Inferior parietal cortex (tissue), 1 donor: ENCODE measurements around the gene PCP4.
"Not testable (repeated sequence)": the region's sequence is repeated elsewhere in the genome, so short reads cannot be mapped to it uniquely, and the experiment has no call there.

Source experiments
- DNase-seq: peaks from one replicate; pipeline ENCODE4 v3.0.0-alpha.2; 2016; ENCODE audit errors: extremely low spot score

The PCP4 gene

DNA sequence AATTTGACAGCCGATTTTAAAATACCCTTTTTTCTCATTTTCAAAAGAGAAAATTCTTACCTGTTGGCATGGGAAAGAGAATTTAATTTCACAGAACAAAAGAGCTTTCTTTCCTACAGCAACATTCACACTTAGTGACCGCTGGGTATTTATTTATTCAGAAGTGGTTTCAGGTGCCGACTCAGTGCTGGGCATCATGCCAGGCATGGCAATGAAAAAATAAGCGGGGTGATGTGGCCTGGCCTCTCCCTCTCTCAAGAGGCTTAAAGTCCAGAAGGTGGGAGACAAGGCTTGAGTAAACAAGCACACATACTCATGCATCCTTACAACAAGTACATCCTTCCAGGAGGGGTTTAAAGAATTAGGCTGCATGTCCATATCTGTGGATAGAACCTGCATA, 4.1 kb upstream of the PCP4 start:
- DNase-seq: no peak

DNA sequence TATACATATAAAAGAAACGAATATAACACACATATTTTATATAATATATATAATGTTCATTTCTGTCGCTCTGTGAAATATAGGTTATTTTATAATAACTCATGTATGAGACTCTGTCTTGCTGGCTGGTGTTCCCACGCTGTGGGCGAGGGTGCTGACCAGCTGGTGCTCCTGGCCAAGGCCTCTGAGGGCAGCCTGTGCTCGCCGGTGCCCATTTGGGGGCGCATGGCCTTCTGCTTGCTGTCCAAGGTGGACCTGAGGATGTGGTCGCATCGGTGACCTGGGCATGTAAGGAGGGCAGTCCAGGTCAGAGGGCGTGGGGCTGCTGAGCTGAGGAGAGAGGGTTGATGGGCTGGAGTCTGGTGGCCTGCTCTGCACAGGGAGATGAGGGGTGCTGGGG, 1.1 kb upstream of the PCP4 start:
- no peak for DNase-seq

DNA sequence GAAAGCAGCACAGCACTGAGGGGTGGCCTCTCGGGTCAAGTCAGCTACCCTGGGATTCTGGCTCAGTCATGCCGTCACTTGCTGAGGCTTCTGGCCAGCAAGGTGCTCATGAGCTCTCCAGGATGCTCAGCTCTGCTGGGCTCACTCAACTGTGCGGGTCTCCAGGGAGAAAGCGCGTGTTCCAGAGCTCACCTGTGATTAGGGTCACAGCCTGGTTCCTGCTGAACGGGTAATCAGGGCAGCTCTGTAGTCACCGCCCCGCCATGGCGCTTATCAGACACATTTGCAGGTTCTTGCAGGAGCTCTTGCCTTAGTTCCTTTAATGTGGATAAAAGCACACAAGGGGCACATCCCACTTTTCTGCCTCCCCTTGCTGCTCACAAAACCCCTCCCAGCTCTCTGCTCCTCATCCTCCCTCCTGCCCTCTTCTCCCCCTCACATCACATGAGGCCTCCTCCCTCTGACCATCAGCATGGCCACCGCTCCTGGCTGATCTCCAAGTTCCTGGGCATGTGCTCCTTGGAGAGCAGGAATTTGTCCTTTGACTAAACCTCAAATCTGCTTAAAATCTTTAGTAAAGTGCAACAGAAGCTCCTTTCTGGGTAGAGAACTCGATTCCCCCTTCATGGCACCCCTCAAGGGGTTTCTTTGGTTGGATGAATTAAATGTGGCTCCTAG, 2.0 kb downstream of the PCP4 start:
- DNase-seq: no peak

DNA sequence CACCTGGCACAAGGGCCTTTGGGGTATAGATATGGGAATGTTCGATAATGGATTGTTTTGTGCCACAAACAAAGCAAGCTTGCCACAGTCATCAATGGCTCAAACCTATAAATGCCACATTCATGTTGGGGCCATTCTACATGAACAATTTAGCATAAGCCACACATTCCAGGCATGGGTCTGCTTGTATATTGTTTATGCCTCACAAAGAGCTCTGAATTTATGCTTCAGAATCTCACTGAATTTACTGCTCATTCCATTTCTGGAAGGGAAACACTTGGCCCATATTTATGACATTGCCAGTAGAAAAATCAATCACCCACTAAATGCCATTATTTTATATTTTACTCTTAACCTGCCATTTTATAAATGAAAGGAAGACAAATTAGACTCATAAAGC, 6.4 kb downstream of the PCP4 start:
- DNase-seq: no peak

DNA sequence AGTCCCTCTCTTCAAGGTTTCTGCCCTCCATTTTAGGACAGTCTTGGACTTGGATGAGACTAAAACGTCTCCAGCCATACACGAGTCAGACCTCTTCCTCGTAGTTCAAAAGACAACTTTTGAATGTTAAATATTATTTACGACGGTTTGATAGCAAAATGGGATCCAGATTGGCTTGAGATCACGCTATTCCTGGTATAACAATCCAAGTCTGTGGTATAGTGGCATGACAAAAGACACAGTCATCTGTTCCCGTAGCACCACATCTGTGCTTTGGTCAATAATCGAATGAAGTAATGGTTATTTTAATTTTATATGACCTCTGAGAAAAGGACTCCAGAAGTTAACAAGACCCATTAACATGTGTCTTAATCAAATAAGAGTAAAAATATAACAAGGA, 7.0 kb downstream of the PCP4 start:
- DNase-seq: no peak

DNA sequence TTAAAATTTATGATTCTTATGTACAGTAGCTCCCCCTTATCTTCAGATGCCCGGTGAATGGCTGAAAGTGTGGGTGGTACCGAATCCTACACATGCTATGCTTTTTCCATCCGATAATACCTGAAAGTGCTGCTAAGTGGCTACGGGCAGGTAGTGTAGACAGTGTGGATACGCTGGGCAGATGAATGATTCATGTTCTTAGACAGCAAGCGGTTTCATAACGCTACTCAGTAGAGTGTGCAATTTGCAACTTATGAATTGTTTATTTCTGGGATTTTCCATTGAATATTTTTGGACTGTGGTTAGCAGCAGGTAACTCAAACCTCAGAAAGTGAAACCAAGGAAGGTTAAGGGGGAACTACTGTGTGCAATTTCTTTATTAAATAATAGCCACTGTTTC, 7.5 kb downstream of the PCP4 start:
- DNase-seq: no peak

DNA sequence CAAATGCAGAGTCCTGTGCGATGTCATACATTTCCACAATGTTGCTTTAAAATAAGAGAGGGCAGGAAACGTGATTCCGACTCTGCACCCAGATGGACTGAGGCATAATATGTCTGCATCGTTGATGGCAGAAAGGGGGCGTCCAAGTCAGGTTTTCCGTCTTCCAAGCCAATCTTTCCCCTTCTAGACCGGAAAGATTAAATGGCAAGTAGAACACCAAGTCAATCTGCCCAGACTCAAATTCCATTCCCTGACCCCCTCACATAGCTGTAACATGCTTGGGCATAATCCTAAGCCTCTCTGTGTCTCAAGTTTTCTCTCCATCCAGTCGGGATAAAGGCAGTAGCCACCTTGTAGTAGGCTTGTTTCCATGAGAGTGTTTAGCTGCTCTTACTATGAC, 14.4 kb downstream of the PCP4 start:
- no peak for DNase-seq

DNA sequence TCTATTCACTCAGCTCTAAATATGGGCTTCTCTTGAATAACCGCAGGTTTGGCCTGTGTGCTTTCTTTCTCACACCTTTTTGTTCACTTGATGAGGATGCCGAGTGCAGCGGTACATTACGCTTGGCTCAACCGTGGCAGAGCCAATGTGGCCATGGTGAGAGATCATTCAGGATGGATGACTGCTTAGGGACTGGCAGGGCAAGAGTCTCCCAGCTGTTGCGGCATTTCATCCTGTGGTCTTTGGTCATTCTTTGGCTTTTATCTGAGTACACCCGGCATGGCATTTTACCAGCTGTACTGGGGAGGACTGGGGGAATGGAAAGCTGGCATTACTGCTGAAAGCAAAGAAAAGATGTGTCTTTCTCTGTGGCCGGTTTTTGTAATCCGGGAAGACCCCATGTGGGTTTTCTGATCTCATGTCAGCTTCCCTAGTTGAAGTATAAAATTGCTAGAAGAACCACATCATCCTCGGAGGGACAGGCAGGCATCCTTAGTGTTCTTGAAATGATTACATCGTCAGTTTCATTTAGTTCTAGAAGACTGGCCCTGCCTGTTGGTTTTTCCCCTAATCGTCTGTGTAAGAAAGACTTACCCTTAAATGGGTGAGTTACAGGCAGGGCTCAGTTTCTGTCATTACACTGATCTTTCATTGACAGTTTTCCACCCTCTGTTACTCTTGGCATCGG, 15.1 kb downstream of the PCP4 start:
- DNase-seq: no peak

DNA sequence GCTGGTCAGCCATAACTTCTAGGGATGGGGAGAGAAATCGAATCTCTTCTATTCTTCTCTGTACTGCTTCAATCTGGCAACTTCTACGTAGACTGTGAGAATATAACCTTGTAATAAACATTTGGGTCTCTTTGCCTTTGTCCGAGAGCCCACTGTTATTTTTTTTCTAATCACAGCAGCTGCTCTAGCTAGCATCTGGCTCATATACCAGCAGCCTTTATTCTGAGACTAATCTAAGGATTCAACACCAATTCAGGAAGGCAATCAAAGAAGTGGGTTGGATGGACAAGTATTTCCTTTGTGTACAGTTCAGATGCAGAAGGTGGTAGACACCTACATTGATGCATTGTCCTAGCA, 15.6 kb downstream of the PCP4 start:
- no peak for DNase-seq

DNA sequence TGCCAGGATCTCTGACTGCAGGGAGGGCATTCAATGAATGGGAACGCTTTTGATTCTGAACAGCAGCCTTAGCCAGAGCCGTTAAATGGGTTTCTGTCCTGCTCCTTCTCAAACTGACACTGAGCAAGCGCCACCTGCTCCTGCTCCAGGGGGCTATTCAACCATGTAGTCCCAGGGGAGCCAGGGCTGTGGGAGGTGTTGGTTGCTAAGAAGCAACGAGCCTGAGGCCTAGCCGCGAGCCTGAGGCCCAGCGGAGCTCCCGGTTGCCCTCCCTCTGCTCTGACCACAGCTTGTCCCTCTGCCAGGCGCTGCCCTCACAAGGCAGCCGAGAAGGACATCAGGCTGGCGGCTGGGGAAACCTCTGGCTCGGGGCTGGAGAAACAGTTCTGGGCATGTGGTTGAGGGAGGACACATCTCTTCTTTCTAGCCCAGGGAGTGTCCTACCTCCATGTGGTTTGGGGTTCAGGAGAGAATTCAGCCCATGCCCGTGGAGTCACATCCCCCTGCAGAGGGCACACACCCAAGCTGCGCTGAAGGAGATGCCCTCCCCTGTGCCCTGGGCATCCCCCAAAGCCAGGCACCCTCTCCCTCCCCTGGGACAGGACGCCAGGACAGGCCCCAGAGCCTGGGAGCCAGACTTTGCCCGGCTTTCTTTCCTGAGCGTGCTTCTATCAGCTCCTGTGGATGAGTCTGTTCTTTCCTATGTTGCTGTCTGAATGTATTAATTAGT, 18.0 kb downstream of the PCP4 start:
- DNase-seq: no peak

DNA sequence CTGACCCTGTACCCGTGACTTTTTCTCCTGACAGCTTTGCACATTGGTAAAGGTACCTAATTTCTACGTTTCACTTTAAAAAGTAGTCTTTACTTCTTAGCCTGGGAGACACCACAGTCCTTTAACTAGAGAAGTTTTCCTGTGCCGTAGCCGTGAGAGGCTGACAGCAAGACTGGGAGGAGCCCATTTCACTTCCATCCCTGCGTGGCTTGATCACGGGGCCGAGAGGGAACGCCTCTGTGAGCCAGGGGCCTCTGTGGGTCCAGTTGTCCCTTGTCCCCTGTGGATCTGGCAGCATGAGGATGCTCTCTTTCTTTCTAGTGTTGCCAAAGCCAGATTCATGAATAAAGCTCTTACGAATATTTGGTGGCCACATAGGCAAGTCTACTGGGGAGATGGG, 21.6 kb downstream of the PCP4 start:
- no peak for DNase-seq

DNA sequence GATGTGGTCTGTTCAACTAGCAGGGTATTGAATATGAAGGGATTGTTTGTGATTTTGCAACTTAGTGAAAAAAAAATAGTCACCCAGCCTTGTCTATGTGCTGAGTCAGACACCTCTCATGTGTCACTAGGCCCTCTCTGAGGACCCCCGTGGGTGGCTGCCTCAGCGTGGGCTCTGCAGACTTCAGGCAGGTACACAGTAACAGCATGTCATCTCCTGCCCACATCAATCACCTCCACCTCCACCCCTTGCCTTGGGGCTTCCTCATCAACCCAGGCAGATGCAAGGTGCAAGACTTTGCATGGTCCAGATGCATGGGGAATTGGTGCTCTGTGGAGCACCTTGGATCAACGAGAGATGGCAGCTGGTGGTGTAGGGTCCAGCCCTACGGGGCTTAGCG, 23.9 kb downstream of the PCP4 start:
- DNase-seq: no peak

DNA sequence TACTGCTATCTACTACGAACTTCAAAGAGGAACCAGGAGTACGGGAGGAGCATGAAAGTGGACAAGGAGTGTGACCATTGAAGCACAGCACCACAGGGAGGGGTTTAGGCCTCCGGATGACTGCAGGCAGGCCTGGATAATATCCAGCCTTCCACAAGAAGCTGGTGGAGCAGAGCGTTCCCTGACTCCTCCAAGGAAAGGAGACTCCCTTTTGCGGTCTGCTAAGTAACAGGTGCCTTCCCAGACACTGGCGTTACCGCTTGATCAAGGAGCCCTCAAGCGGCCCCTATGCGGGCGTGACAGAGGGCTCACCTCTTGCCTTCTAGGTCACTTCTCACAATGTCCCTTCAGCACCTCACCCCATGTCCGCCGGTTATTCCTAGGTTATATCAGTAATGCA, 24.6 kb downstream of the PCP4 start:
- not testable (repeated sequence) for DNase-seq

DNA sequence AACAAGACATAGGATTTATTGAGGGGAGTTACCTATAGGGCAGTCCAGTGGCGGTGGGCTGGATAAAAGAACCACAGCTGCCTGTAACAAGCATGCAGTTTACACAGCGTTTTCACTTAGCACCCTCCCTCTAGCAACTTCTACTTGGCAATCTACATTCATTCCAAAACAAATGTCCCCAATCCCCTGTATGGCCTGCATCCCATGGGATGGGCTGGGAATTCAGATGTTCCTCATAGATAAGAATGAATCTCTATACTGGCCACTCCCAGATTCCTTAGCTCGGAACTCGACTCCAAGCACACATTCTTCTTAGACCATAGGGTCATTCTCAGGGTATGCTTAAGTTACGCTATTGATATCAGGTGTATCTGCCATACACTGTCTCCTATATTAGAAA, 33.3 kb downstream of the PCP4 start:
- no peak for DNase-seq

DNA sequence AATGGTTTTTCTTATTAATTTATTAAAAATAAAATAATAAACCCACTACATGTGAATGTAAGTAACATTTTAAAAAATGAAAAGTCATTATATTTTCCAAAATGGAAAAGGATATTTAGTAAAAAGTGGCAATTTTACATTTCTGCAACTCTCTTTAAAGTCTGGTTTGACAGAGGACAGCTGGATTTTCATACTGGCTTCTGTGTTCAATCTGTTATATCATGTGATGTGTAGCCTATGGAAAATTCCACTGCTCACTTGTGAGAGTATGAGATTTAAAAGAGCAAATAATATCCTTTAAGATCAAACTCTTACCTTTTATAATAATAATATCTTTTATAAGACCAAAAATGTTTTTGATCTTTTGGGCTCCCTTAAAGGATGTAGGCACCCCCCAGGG, 33.7 kb downstream of the PCP4 start:
- DNase-seq: no peak

DNA sequence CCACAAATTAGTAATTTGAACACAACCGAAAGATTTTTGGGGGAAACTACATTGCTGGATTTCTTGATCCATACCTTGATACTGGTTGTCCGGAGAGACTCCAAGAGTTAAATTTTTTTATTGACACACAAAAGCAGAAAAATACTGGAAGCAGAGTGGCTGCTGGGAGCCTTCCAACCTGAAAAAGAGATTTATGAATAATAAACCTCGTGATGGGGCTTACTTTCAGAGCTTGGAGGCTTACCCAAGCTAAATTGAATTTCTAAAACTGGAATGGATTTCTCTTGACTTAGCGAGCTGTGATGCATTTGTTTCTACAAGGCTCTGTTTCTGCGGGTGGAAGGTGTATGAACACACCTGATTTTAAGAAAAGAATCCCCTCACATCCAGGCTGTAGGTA, 35.7 kb downstream of the PCP4 start:
- DNase-seq: no peak

DNA sequence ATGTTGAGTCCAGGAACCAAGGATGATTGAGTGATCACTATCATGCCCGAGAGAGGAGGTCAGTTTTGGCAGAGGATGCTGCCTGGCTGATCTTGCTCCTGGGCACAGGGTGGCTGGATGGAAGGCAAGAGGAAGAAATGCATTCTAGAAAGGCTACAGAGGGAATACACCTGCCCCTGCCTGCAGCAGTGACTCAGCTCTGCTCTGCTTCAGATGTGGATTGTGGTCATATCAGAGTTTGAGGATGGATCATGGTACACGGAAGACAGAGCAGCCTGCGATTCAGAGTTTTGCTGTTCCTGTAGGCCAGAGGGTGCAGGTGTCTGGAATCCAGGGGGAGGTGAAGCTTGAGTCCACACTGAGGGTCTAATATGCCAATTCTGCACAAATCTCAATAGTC, 37.2 kb downstream of the PCP4 start:
- DNase-seq: no peak

DNA sequence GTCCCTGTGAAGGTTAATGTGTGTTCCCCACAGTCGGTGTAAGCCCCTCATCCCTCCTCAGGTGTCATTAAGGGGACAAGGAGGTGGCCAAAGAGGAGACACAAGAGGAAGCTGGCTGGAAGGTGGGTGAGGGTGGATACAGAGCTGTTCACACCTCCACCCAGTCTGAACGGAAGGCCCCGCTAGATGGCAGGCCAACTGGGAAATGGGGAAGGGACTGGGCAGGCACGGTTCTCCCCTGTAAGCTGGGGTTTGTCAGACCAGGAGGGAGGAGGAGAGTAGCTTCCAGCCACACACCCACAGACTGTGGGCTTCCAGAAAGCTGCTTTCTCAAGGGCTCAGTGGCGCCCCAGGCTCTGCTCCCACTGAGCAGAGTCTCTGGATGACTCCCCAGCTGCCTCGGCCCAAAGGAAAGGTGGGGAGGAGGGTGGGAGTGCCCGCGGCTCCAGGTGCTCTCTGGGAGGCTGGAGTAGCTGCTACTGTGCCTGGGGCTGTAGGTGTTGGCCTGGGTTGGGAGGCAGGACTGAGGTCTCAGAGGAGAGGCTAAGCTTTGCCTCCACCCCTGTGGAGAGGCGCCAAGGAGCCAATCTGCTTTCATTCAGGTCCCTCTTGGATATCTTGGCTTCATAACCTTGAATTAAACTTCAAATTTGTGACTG, 41.2 kb downstream of the PCP4 start:
- DNase-seq: no peak

DNA sequence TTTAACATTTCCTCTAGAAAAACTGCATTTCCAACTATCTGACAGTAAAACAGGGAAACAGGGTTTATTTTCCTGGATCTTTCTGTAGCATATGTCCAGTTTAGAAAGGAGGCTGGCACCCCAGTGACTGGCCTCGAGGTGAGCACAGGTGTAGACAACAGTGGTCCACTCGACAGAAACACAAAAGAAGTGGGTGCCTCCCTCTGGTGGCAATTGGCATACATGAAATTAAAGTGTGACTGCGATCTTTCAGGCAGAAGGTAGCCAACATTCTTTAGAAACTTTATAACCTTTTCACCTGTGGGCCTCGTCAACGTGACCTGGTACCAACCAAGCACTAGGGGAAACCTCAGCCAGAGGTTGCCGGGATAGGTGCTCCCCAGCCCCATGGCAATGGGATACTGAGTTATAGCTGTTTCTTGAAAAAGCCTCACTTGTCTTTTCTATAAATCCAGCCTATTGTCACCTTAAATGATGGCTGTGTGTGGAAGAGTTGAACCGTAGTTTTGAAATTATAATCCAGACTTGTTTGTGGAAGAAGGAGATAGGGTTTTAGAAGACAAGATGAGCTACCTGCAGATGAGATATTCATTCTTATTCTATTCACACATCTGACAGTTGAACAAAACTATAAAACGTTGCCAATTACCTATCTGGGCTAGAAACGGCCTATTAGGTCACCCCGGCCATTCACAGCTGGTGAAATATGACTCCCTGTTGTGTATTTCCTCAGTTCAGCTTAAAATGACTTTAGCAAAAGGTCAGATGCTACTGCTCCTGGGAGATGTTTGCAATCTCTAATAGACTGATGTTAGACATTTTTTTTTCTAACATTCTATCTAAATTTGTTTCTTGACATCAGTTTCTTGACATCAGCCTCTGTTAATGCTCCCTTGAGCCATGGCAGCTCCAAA, 44.3 kb downstream of the PCP4 start:
- no peak for DNase-seq

DNA sequence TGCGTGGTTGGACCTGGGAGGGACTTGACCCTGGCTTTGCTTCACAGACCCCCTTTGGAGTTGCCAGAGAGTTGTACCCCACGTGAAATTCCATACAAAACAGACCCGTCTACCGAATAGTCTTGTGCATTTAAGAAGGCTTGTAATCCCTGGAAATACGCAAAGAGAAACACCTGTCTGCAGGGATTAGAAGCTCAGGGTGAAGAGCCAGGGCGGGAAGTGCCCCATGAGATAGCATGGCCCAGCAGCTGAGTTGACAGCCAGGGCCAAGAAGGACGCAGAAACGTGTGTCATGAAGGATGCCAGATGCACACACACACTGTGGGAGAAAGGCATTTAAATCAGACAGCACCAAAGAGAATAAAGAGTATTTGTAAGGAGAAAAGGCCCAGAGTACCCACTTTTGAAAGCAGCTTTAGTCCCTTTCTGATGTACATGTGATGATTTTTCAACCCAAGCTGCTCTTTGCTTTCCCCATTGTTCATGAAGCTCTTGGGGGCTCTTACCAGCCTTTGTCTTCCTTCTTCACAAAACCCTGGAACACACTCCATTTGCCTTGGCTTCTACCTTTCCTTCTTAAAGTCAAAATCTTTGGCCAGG, 46.6 kb downstream of the PCP4 start:
- DNase-seq: no peak

DNA sequence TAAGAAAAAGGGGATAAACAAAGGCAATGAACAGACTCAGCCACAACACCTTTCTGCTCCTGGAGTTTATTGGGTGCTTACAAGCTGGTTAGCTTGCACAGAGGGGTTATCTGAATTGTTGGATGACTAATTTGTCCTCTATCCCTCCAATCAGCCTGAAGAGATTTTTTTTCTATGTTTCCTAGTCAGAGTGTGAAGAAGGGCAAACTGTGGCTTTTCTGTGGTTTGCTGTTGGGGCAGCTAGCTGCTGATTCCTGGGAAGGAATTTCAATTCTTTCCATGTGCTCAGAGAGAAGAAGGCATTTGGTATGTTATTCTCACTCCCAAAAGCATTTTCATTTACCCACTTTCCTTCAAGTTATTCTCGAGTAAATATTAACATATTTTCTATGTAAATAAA, 48.6 kb downstream of the PCP4 start:
- DNase-seq: no peak
